Kidney epithelial cell (primary cell): ENCODE measurements around the gene GPR155. TPM values are rescaled to one million over a fixed set of nuclear protein-coding genes. Genes with fewer than 3 reads are reported as not detected.

Source experiments
- DNase-seq: peaks from one replicate; pipeline ENCODE4 v3.0.0-alpha.2; 2010; ENCODE audit warnings: low read depth
- H3K27me3 ChIP-seq: 2 replicates; pipeline ENCODE4 v1.6.0; 2011; ENCODE audit warnings: low read length; ENCODE audit not compliant: control insufficient read depth, insufficient read depth
- H3K36me3 ChIP-seq: 2 replicates; pipeline ENCODE4 v1.5.1; 2011; ENCODE audit warnings: low read length; ENCODE audit not compliant: control insufficient read depth, insufficient read depth
- H3K4me3 ChIP-seq: 2 replicates; pipeline ENCODE4 v1.5.1; 2011; ENCODE audit warnings: low read depth, mild to moderate bottlenecking, control low read depth, low read length
- total RNA-seq: library from RNA; depleted of rRNA; stranded (reverse); fragments of >200 nt; gene quantifications from 2 replicates; pipeline ENCODE4 v1.2.3, GENCODE V29; 2015
- TF ChIP-seq, protein P1 (sequence below): IDR thresholded peaks from 2 replicates; pipeline ENCODE4 v1.5.1; 2011; ENCODE audit warnings: mild to moderate bottlenecking, moderate library complexity, low read length, control low read depth, inconsistent platforms; ENCODE audit not compliant: insufficient read depth, poor library complexity, severe bottlenecking

Gene GPR155
- total RNA-seq, 1 donor from 2014 or later: 1.7 TPM

DNA sequence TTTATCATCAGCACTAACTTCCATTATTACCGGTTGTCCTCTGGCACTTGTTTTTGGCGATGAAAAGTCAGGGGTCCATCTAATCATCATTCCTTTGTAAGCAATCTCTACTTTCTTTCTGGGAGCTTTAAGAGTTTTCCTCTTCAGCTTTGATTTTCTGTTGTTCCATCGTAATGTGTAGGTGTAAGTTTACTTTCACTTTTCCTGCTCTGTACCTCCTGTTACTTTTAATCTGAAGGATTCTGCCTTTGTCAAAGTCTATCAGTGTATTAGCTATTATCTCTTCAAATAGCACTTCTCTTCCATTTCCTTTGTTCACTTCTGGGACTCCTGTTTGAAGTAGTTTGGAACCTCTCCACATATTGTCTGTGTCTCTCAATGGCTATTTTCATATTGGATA lies 25.5 kb upstream of the GPR155 start:
- Histone ChIP-seq H3K36me3 (no peaks in the 10 kb centered on the region), H3K27me3 (no peaks in the 10 kb centered on the region), H3K4me3 (no peak overlapping the region)
- no peak for DNase-seq
- TF ChIP-seq, protein P1, sequence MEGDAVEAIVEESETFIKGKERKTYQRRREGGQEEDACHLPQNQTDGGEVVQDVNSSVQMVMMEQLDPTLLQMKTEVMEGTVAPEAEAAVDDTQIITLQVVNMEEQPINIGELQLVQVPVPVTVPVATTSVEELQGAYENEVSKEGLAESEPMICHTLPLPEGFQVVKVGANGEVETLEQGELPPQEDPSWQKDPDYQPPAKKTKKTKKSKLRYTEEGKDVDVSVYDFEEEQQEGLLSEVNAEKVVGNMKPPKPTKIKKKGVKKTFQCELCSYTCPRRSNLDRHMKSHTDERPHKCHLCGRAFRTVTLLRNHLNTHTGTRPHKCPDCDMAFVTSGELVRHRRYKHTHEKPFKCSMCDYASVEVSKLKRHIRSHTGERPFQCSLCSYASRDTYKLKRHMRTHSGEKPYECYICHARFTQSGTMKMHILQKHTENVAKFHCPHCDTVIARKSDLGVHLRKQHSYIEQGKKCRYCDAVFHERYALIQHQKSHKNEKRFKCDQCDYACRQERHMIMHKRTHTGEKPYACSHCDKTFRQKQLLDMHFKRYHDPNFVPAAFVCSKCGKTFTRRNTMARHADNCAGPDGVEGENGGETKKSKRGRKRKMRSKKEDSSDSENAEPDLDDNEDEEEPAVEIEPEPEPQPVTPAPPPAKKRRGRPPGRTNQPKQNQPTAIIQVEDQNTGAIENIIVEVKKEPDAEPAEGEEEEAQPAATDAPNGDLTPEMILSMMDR: no peak

DNA sequence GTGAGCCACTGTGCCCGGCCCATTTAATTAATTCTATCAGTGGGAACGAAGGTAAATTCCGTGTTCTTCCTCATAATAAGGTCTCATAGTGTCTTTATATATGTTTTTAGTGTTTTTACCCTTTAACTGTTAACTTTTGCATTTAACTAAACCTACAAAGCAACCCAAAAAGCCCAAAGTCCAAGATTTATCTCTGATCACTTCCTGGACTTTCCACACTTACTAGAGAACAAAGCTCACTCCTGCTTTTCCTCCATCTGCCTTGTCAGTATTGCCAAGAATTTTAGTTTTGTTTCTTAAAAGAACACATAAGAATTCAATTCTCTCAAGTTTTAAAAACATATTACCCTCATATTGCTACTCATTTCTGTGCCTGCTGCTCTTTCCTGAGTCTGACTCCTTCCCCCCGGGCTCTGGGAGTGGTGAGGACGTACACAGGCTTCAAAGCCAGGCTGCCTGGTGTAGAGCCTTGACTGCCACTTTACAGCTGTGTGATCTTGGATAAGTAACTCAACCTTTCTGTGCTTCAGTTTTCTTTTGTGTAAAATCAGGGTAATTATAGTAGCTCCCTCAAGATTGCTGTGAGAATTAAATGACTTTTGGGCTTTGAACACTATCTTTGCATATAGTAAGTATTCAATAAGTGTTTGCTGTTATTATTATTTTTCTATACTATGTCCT lies 24.9 kb upstream of the GPR155 start:
- TF ChIP-seq, protein P1: no peak
- no peak for DNase-seq
- Histone ChIP-seq H3K4me3 (no peak overlapping the region), H3K27me3 (no peaks in the 10 kb centered on the region), H3K36me3 (no peaks in the 10 kb centered on the region)

DNA sequence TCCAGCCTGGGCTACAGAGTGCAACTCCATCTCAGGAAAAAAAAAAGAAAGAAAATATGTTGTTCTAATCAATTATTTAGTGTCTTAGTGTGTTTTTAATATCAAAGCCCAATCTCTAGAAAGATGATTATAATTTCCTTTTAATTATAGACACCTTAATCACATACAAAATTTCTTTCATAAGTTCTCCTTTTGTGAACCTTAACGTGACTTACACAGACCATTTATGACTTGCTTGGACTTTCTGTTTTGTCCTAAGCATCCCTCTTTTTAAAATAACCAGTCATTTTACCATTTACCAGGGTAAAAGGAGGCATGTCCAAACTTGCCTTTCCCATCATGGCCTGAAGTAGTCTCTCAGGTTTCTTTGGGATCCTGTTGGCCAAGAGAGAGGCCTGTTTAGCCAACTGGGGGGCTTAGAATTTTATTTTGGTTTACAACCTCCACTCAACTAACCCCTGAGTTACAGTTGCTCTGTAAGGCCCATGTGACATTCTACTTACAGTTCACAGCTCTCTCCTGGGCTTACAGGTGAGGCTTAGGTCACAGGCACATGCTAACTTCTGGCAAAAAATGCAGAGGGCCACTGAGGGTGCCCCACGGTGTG lies 23.9 kb upstream of the GPR155 start:
- no peak for DNase-seq
- TF ChIP-seq, protein P1: no peak
- H3K27me3 ChIP-seq: no peaks in the 10 kb centered on the region
- H3K36me3 ChIP-seq: no peaks in the 10 kb centered on the region
- H3K4me3 ChIP-seq: no peak overlapping the region

DNA sequence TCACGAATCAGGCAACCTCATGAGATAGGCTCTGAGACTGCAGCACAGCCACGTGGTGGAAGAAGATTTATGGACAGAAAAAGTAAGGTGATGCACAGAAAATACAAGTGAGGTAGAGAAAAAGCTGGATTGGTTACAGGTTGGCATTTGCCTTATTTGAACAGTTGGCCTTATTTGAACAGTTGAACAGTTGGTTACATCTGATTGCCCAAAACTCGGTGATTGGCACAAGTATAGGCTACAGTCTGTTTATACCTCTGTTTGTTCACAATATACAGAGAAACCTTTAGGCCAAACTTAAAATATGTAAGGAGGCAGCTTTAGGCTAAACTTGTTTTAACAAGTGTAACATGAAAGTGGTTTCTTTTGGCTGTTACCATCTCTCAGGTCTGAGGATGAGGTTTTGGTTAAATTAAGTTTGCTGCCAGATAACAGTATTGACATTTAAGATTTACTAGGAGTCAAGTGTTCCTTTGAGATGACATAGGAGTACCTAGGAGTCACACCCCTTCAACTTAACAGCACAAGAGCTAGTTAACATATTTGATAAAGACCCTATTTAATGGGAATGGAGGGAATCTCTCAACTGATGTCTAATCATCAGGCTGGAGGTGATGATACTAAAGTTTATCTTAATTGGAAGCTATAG lies 16.5 kb upstream of the GPR155 start:
- no peak for DNase-seq
- TF ChIP-seq, protein P1: no peak
- Histone ChIP-seq H3K27me3 (no peaks in the 10 kb centered on the region), H3K4me3 (no peak overlapping the region), H3K36me3 (no peaks in the 10 kb centered on the region)

DNA sequence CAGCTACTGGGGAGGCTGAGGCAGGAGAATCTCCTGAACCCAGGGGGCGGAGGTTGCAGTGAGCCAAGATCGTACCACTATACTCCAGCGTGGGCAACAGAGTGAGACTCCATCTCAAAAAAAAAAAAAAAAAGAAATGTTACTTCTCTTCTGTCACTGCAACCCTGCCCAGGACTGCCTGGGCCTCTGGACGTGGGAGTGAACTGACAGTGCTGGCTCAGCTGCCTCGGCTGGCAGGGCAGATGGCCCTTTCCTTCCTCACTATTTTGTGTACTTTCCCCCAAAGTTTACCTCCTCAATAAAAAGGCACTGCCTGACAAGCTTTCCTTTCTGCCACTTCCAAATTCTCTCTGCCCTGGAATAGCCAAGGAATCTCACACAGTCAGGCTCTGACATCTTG lies 12.5 kb upstream of the GPR155 start:
- DNase-seq: no peak
- H3K4me3 ChIP-seq: no peak overlapping the region
- no peaks in the 10 kb centered on the region for H3K36me3 ChIP-seq
- no peaks in the 10 kb centered on the region for H3K27me3 ChIP-seq
- TF ChIP-seq, protein P1: no peak
